Loucy (cell line): ENCODE measurements around the gene CD46.

Experiments used
- H2AFZ ChIP-seq: fragments of 200-600 bp; sonication (generic); 2 replicates; pipeline ENCODE4 v1.6.0; 2016; ENCODE audit warnings: antibody characterized with exemption, mild to moderate bottlenecking, low read length, moderate library complexity
- H3F3A ChIP-seq: fragments of 200-600 bp; 2 replicates; pipeline ENCODE4 v1.6.0; 2016; ENCODE audit warnings: antibody characterized with exemption, low read depth, mild to moderate bottlenecking
- H3K27me3 ChIP-seq: fragments of 200-600 bp; sonication (generic); 2 replicates; pipeline ENCODE4 v1.6.1; 2014; ENCODE audit warnings: low read length, mild to moderate bottlenecking; ENCODE audit not compliant: insufficient read depth, poor library complexity, severe bottlenecking
- H3K36me3 ChIP-seq: fragments of 200-600 bp; sonication (generic); 2 replicates; pipeline ENCODE4 v1.6.1; 2016; ENCODE audit warnings: low read length; ENCODE audit not compliant: insufficient read depth
- H3K4me1 ChIP-seq: fragments of 200-600 bp; sonication (generic); 2 replicates; pipeline ENCODE4 v1.5.1; 2014; ENCODE audit warnings: low read length, mild to moderate bottlenecking; ENCODE audit not compliant: insufficient read depth, poor library complexity, severe bottlenecking
- H3K4me2 ChIP-seq: fragments of 200-600 bp; sonication (generic); 2 replicates; pipeline ENCODE4 v1.6.0; 2014; ENCODE audit warnings: antibody characterized with exemption, low read length, low read depth, mild to moderate bottlenecking; ENCODE audit not compliant: poor library complexity, severe bottlenecking
- H3K4me3 ChIP-seq: fragments of 200-600 bp; sonication (generic); 2 replicates; pipeline ENCODE4 v1.5.1; 2014; ENCODE audit warnings: low read length, mild to moderate bottlenecking, mixed read lengths; ENCODE audit not compliant: poor library complexity, severe bottlenecking
- H3K79me2 ChIP-seq: fragments of 200-600 bp; sonication (generic); 2 replicates; pipeline ENCODE4 v1.6.1; 2014; ENCODE audit warnings: low read length; ENCODE audit not compliant: insufficient read depth
- H3K9ac ChIP-seq: fragments of 200-600 bp; sonication (generic); 2 replicates; pipeline ENCODE4 v1.6.0; 2014; ENCODE audit warnings: mild to moderate bottlenecking, low read depth, low read length, moderate library complexity; ENCODE audit not compliant: poor library complexity, severe bottlenecking
- H3K9me2 ChIP-seq: fragments of 200-600 bp; sonication (generic); replicated peaks from 2 replicates; pipeline ENCODE4 v1.6.1; 2016; ENCODE audit warnings: low read depth, low read length, mixed read lengths
- H3K9me3 ChIP-seq: fragments of 200-600 bp; sonication (generic); 2 replicates; pipeline ENCODE4 v1.6.1; 2014; ENCODE audit warnings: mild to moderate bottlenecking, antibody characterized with exemption, low read length, low read depth; ENCODE audit not compliant: insufficient read depth
- H4K20me1 ChIP-seq: fragments of 200-600 bp; sonication (generic); 2 replicates; pipeline ENCODE4 v1.6.0; 2014; ENCODE audit warnings: antibody characterized with exemption, low read length, mild to moderate bottlenecking; ENCODE audit not compliant: insufficient read depth, poor library complexity, severe bottlenecking
- EZH2phosphoT487 ChIP-seq: fragments of 200-600 bp; IDR thresholded peaks from 2 replicates; pipeline ENCODE4 v1.6.1; 2018; ENCODE audit warnings: antibody characterized with exemption, mild to moderate bottlenecking, moderate library complexity, borderline replicate concordance
- TF ChIP-seq, protein P1 (sequence below): fragments of 200-600 bp; sonication (generic); conservative IDR thresholded peaks from 2 replicates; pipeline ENCODE4 v1.5.1; 2014; ENCODE audit warnings: mild to moderate bottlenecking, antibody characterized with exemption, low read length

Gene CD46

DNA sequence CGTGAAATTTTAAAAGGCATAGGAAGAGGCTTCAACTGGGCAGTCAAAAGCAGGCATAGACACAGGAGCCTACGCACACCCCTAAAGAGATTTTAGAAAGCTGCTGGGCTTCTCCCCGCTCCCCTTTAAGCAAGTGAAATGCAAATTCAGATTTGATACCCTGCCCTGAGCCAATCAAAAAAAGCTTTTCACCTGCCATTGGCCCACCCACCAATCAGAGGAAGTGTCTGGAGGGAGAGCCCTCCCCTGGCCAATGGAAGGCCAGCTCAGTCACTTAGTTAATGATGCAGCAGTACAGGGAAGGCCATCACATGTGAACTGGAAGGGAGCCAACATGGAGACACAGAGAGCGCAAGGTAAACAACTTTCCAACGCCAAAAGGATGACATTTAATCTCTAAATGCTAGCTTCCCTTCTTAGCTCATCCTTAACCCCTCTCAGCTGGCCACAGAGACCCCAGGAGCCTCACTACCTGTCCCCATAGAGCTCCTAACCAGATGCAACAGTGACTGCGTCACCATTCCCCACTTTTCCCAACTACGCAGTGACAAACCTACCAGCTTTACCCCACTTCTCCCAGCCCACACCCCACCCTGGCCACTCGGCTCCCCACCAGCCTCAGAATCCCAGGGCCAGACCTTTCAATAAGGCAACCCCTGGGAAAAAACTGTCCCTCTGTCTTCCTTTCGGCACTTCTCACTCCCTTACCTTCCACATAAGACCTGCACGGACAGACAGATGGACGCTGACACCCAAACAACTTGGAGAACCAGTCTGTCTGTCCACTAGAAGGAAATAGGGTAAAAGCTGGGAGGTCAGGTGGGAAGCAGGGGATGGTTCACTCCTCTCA is 71.0 kb downstream of the CD46 start:
- Histone ChIP-seq H3K4me3 (no peak overlapping the region), H3K27me3 (no peaks in the 10 kb centered on the region), H3K9me2 (no peaks in the 10 kb centered on the region), H3K4me1 (peaks cover 10% of the 10 kb centered on the region), H4K20me1 (peaks cover 94% of the 10 kb centered on the region), H3K4me2 (no peak overlapping the region), H3K36me3 (peaks cover 88% of the 10 kb centered on the region), H3K79me2 (peaks cover 97% of the 10 kb centered on the region), H3F3A (no peaks in the 10 kb centered on the region), H2AFZ (no peak overlapping the region), H3K9me3 (no peaks in the 10 kb centered on the region), H3K9ac (no peak overlapping the region)
- no peak for TF ChIP-seq EZH2phosphoT487
- TF ChIP-seq, protein P1, sequence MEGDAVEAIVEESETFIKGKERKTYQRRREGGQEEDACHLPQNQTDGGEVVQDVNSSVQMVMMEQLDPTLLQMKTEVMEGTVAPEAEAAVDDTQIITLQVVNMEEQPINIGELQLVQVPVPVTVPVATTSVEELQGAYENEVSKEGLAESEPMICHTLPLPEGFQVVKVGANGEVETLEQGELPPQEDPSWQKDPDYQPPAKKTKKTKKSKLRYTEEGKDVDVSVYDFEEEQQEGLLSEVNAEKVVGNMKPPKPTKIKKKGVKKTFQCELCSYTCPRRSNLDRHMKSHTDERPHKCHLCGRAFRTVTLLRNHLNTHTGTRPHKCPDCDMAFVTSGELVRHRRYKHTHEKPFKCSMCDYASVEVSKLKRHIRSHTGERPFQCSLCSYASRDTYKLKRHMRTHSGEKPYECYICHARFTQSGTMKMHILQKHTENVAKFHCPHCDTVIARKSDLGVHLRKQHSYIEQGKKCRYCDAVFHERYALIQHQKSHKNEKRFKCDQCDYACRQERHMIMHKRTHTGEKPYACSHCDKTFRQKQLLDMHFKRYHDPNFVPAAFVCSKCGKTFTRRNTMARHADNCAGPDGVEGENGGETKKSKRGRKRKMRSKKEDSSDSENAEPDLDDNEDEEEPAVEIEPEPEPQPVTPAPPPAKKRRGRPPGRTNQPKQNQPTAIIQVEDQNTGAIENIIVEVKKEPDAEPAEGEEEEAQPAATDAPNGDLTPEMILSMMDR: no peak

DNA sequence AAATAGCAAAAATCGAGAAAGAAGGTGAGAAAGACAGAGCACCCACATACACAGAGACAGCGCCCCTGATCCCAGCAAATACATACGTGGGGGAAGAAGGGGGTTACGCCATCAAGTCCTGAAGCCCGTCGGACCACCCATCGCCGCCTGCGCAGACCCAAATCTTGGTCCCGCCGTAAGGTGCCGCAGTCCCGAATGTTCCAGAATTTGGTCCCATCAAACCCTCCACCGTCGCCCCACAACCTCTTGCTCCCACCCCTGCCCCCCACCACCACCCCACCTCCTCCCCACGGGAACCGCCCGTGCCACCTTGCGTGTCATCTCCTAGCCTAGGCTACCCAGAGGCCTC is 71.7 kb downstream of the CD46 start:
- peaks cover 10% of the 10 kb centered on the region for H3K4me1 ChIP-seq
- H3F3A ChIP-seq: no peaks in the 10 kb centered on the region
- no peak overlapping the region for H2AFZ ChIP-seq
- H3K9me2 ChIP-seq: no peaks in the 10 kb centered on the region
- peaks cover 88% of the 10 kb centered on the region for H3K36me3 ChIP-seq
- no peaks in the 10 kb centered on the region for H3K9me3 ChIP-seq
- TF ChIP-seq, protein P1: no peak
- no peak for TF ChIP-seq EZH2phosphoT487
- H4K20me1 ChIP-seq: peaks cover 96% of the 10 kb centered on the region
- no peak overlapping the region for H3K4me2 ChIP-seq
- peaks cover 100% of the 10 kb centered on the region for H3K79me2 ChIP-seq
- no peak overlapping the region for H3K9ac ChIP-seq
- no peaks in the 10 kb centered on the region for H3K27me3 ChIP-seq
- no peak overlapping the region for H3K4me3 ChIP-seq

DNA sequence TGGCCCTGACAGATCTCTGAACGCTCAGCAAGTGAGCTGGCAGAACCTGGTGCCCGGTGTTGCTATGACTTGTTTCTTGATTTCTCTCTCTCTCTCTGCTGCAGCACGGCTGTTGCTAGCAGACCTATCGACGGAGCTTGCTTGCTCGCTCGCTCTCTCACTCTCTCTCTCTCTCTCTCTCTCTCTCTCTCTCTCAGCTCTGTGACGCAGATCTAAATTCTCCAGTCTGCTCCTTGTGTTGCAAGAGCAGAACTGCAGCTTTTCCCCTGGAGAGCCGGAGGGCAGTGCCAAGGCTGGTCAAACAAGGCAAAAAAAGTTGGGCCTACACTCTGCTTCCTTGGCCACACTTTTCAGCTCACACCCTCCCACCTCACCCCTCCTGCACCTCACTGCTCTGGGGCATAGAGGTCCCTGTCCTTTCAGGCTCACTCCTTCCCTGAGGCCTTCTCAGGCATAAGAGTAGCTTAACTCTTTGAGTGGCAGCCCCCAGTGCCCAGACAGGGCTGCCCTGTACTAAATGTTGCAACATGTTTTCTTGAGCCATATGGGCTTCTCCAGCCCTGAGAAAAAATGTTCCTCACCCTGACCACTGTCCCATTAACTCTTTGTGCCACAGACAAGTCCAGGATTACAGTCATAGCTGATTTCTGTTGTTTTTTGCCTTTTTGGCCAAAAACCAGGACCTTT is 72.2 kb downstream of the CD46 start:
- Histone ChIP-seq H3K9me2 (no peaks in the 10 kb centered on the region), H3K4me1 (peaks cover 15% of the 10 kb centered on the region), H3F3A (no peaks in the 10 kb centered on the region; the same call in 1 of the 2 replicates), H3K79me2 (peaks cover 100% of the 10 kb centered on the region), H2AFZ (no peak overlapping the region), H3K9me3 (no peaks in the 10 kb centered on the region), H3K4me3 (no peak overlapping the region), H3K36me3 (peaks cover 83% of the 10 kb centered on the region), H3K4me2 (no peak overlapping the region), H3K9ac (no peak overlapping the region), H4K20me1 (peaks cover 95% of the 10 kb centered on the region), H3K27me3 (no peaks in the 10 kb centered on the region)
- TF ChIP-seq, protein P1: no peak; the same call in 1 of the 2 replicates
- no peak for TF ChIP-seq EZH2phosphoT487
